ENCODE results near the gene SLC8A1. TPM values are rescaled to one million over a fixed set of nuclear protein-coding genes. Genes with fewer than 3 reads are reported as not detected.

The SLC8A1 gene
- total RNA-seq, 1 donor from 2014 or later, result 1.9 TPM

GRCh38 chr2:40138314-40138713, 313.6 kb downstream of the SLC8A1 start:
- Mint-ChIP-seq H3K27me3 (ENCODE audit: unreplicated experiment) (peaks cover 3% of the 10 kb centered on the region), H3K27ac (ENCODE audit: unreplicated experiment) (no peak overlapping the region), H3K4me1 (ENCODE audit: low read depth, unreplicated experiment) (no peaks in the 10 kb centered on the region)

GRCh38 chr2:40131081-40131704, 320.7 kb downstream of the SLC8A1 start:
- Mint-ChIP-seq H3K9me3 (ENCODE audit: unreplicated experiment) (no peaks in the 10 kb centered on the region), H3K27me3 (ENCODE audit: unreplicated experiment) (no peaks in the 10 kb centered on the region), H3K27ac (ENCODE audit: unreplicated experiment) (no peak overlapping the region), H3K36me3 (ENCODE audit: unreplicated experiment) (no peaks in the 10 kb centered on the region), H3K4me3 (ENCODE audit: unreplicated experiment) (no peak overlapping the region), H3K4me1 (ENCODE audit: low read depth, unreplicated experiment) (no peaks in the 10 kb centered on the region)
- DNase-seq, result no peak
- TF ChIP-seq CTCF (IDR thresholded peaks at IDR 0.05; ENCODE audit: partially characterized antibody, unreplicated experiment), result no peak

More at GRCh38 chr2:40138314-40138713, 313.6 kb downstream of the SLC8A1 start:
- H3K9me3 Mint-ChIP-seq (ENCODE audit: unreplicated experiment), result no peaks in the 10 kb centered on the region
- H3K4me3 Mint-ChIP-seq (ENCODE audit: unreplicated experiment), result no peak overlapping the region
- no peak for TF ChIP-seq CTCF (IDR thresholded peaks at IDR 0.05; ENCODE audit: partially characterized antibody, unreplicated experiment)
- no peak for DNase-seq
- H3K36me3 Mint-ChIP-seq (ENCODE audit: unreplicated experiment), result no peaks in the 10 kb centered on the region

- no peak overlapping the region for H3K27ac Mint-ChIP-seq (ENCODE audit: unreplicated experiment)
- H3K9me3 Mint-ChIP-seq (ENCODE audit: unreplicated experiment), result no peaks in the 10 kb centered on the region
- no peak for TF ChIP-seq CTCF (IDR thresholded peaks at IDR 0.05; ENCODE audit: partially characterized antibody, unreplicated experiment)
- no peaks in the 10 kb centered on the region for H3K4me1 Mint-ChIP-seq (ENCODE audit: low read depth, unreplicated experiment)
- DNase-seq, result no peak
- H3K4me3 Mint-ChIP-seq (ENCODE audit: unreplicated experiment), result no peak overlapping the region
- no peaks in the 10 kb centered on the region for H3K36me3 Mint-ChIP-seq (ENCODE audit: unreplicated experiment)
- no peaks in the 10 kb centered on the region for H3K27me3 Mint-ChIP-seq (ENCODE audit: unreplicated experiment)
These were observed 321.5 kb downstream of the SLC8A1 start for GRCh38 chr2:40130251-40130994.

- no peak overlapping the region for H3K4me3 Mint-ChIP-seq (ENCODE audit: unreplicated experiment)
- no peaks in the 10 kb centered on the region for H3K27me3 Mint-ChIP-seq (ENCODE audit: unreplicated experiment)
- no peak overlapping the region for H3K27ac Mint-ChIP-seq (ENCODE audit: unreplicated experiment)
- H3K4me1 Mint-ChIP-seq (ENCODE audit: low read depth, unreplicated experiment), result no peaks in the 10 kb centered on the region
- no peak for TF ChIP-seq CTCF (IDR thresholded peaks at IDR 0.05; ENCODE audit: partially characterized antibody, unreplicated experiment)
- no peaks in the 10 kb centered on the region for H3K36me3 Mint-ChIP-seq (ENCODE audit: unreplicated experiment)
- no peak for DNase-seq
- H3K9me3 Mint-ChIP-seq (ENCODE audit: unreplicated experiment), result no peaks in the 10 kb centered on the region
These were observed 322.2 kb downstream of the SLC8A1 start for GRCh38 chr2:40129725-40130124.

GRCh38 chr2:40128796-40129195, 323.1 kb downstream of the SLC8A1 start:
- no peak overlapping the region for H3K4me3 Mint-ChIP-seq (ENCODE audit: unreplicated experiment)
- DNase-seq, result no peak
- no peaks in the 10 kb centered on the region for H3K4me1 Mint-ChIP-seq (ENCODE audit: low read depth, unreplicated experiment)
- no peaks in the 10 kb centered on the region for H3K27me3 Mint-ChIP-seq (ENCODE audit: unreplicated experiment)
- TF ChIP-seq CTCF (IDR thresholded peaks at IDR 0.05; ENCODE audit: partially characterized antibody, unreplicated experiment), result no peak
- H3K27ac Mint-ChIP-seq (ENCODE audit: unreplicated experiment), result no peak overlapping the region
- H3K36me3 Mint-ChIP-seq (ENCODE audit: unreplicated experiment), result no peaks in the 10 kb centered on the region
- H3K9me3 Mint-ChIP-seq (ENCODE audit: unreplicated experiment), result no peaks in the 10 kb centered on the region
